ENCODE data around the gene LRRC2. TPM values are rescaled to one million over a fixed set of nuclear protein-coding genes. Genes with fewer than 3 reads are reported as not detected.
"Not testable (repeated sequence)": the region's sequence is repeated elsewhere in the genome, so short reads cannot be mapped to it uniquely, and the experiment has no call there.

LRRC2 gene
- polyA plus RNA-seq, 1 donor, result 0.72 TPM

GRCh38 chr3:46524832-46525231 lies 41.3 kb downstream of the LRRC2 start:
- Histone ChIP-seq H3K27me3 (ENCODE audit: control insufficient read depth, insufficient read depth, low read length) (no peaks in the 10 kb centered on the region), H3K4me3 (ENCODE audit: low read length) (no peak overlapping the region), H3K4me1 (ENCODE audit: control insufficient read depth, insufficient read depth, low read length) (no peaks in the 10 kb centered on the region), H3K9me3 (ENCODE audit: control insufficient read depth, low read depth, low read length) (no peaks in the 10 kb centered on the region), H3K27ac (ENCODE audit: low read length) (no peak overlapping the region), H3K36me3 (ENCODE audit: control insufficient read depth, insufficient read depth, low read length) (no peaks in the 10 kb centered on the region)
- DNase-seq, result no peak
- no CpG with 5 or more reads among the region's 3 CpGs for WGBS (ENCODE audit: insufficient coverage, low lambda C conversion rate)

GRCh38 chr3:46524008-46524407 lies 42.1 kb downstream of the LRRC2 start:
- Histone ChIP-seq H3K36me3 (ENCODE audit: control insufficient read depth, insufficient read depth, low read length) (no peaks in the 10 kb centered on the region), H3K27ac (ENCODE audit: low read length) (no peak overlapping the region), H3K9me3 (ENCODE audit: control insufficient read depth, low read depth, low read length) (no peaks in the 10 kb centered on the region), H3K4me3 (ENCODE audit: low read length) (no peak overlapping the region), H3K4me1 (ENCODE audit: control insufficient read depth, insufficient read depth, low read length) (no peaks in the 10 kb centered on the region), H3K27me3 (ENCODE audit: control insufficient read depth, insufficient read depth, low read length) (no peaks in the 10 kb centered on the region)
- no CpG with 5 or more reads among the region's 3 CpGs for WGBS (ENCODE audit: insufficient coverage, low lambda C conversion rate)
- DNase-seq, result no peak

GRCh38 chr3:46523556-46523955 lies 42.5 kb downstream of the LRRC2 start:
- no peaks in the 10 kb centered on the region for H3K4me1 ChIP-seq (ENCODE audit: control insufficient read depth, insufficient read depth, low read length)
- WGBS (ENCODE audit: insufficient coverage, low lambda C conversion rate), result no CpG with 5 or more reads among the region's 2 CpGs
- no peaks in the 10 kb centered on the region for H3K36me3 ChIP-seq (ENCODE audit: control insufficient read depth, insufficient read depth, low read length)
- H3K27ac ChIP-seq (ENCODE audit: low read length), result no peak overlapping the region
- no peaks in the 10 kb centered on the region for H3K27me3 ChIP-seq (ENCODE audit: control insufficient read depth, insufficient read depth, low read length)
- no peak for DNase-seq
- no peaks in the 10 kb centered on the region for H3K9me3 ChIP-seq (ENCODE audit: control insufficient read depth, low read depth, low read length)
- no peak overlapping the region for H3K4me3 ChIP-seq (ENCODE audit: low read length)

GRCh38 chr3:46522201-46522600 lies 43.9 kb downstream of the LRRC2 start:
- H3K4me3 ChIP-seq (ENCODE audit: low read length); H3K27ac ChIP-seq (ENCODE audit: low read length); H3K9me3 ChIP-seq (ENCODE audit: control insufficient read depth, low read depth, low read length); H3K36me3 ChIP-seq (ENCODE audit: control insufficient read depth, insufficient read depth, low read length); DNase-seq; H3K4me1 ChIP-seq (ENCODE audit: control insufficient read depth, insufficient read depth, low read length); H3K27me3 ChIP-seq (ENCODE audit: control insufficient read depth, insufficient read depth, low read length): not testable (repeated sequence)
- 67% methylated on average over 1 of the region's 4 CpGs for WGBS (ENCODE audit: insufficient coverage, low lambda C conversion rate)

- H3K27ac ChIP-seq (ENCODE audit: low read length), result no peak overlapping the region
- no peaks in the 10 kb centered on the region for H3K4me1 ChIP-seq (ENCODE audit: control insufficient read depth, insufficient read depth, low read length)
- 96% methylated on average over 9 of the region's 9 CpGs for WGBS (ENCODE audit: insufficient coverage, low lambda C conversion rate)
- no peaks in the 10 kb centered on the region for H3K27me3 ChIP-seq (ENCODE audit: control insufficient read depth, insufficient read depth, low read length)
- H3K36me3 ChIP-seq (ENCODE audit: control insufficient read depth, insufficient read depth, low read length), result no peaks in the 10 kb centered on the region
- no peak overlapping the region for H3K4me3 ChIP-seq (ENCODE audit: low read length)
- H3K9me3 ChIP-seq (ENCODE audit: control insufficient read depth, low read depth, low read length), result no peaks in the 10 kb centered on the region
- no peak for DNase-seq
Measured at GRCh38 chr3:46521096-46521495, 45.0 kb downstream of the LRRC2 start.

- WGBS (ENCODE audit: insufficient coverage, low lambda C conversion rate), result no CpG with 5 or more reads among the region's 3 CpGs
- no peaks in the 10 kb centered on the region for H3K4me1 ChIP-seq (ENCODE audit: control insufficient read depth, insufficient read depth, low read length)
- H3K27me3 ChIP-seq (ENCODE audit: control insufficient read depth, insufficient read depth, low read length), result no peaks in the 10 kb centered on the region
- no peak for DNase-seq
- H3K9me3 ChIP-seq (ENCODE audit: control insufficient read depth, low read depth, low read length), result no peaks in the 10 kb centered on the region
- H3K4me3 ChIP-seq (ENCODE audit: low read length), result no peak overlapping the region
- H3K27ac ChIP-seq (ENCODE audit: low read length), result no peak overlapping the region
- no peaks in the 10 kb centered on the region for H3K36me3 ChIP-seq (ENCODE audit: control insufficient read depth, insufficient read depth, low read length)
Measured at GRCh38 chr3:46520531-46520930, 45.6 kb downstream of the LRRC2 start.

- Histone ChIP-seq H3K9me3 (ENCODE audit: control insufficient read depth, low read depth, low read length) (no peaks in the 10 kb centered on the region), H3K27me3 (ENCODE audit: control insufficient read depth, insufficient read depth, low read length) (no peaks in the 10 kb centered on the region), H3K4me1 (ENCODE audit: control insufficient read depth, insufficient read depth, low read length) (no peaks in the 10 kb centered on the region), H3K36me3 (ENCODE audit: control insufficient read depth, insufficient read depth, low read length) (no peaks in the 10 kb centered on the region), H3K4me3 (ENCODE audit: low read length) (no peak overlapping the region), H3K27ac (ENCODE audit: low read length) (no peak overlapping the region)
- no peak for DNase-seq
- 96% methylated on average over 2 of the region's 2 CpGs for WGBS (ENCODE audit: insufficient coverage, low lambda C conversion rate)
Measured at GRCh38 chr3:46519952-46520351, 46.1 kb downstream of the LRRC2 start.

GRCh38 chr3:46517784-46518181 lies 48.3 kb downstream of the LRRC2 start:
- Histone ChIP-seq H3K9me3 (ENCODE audit: control insufficient read depth, low read depth, low read length) (no peaks in the 10 kb centered on the region), H3K4me3 (ENCODE audit: low read length) (no peak overlapping the region), H3K4me1 (ENCODE audit: control insufficient read depth, insufficient read depth, low read length) (no peaks in the 10 kb centered on the region), H3K27me3 (ENCODE audit: control insufficient read depth, insufficient read depth, low read length) (no peaks in the 10 kb centered on the region), H3K27ac (ENCODE audit: low read length) (no peak overlapping the region), H3K36me3 (ENCODE audit: control insufficient read depth, insufficient read depth, low read length) (no peaks in the 10 kb centered on the region)
- no peak for DNase-seq
- no CpG with 5 or more reads among the region's 2 CpGs for WGBS (ENCODE audit: insufficient coverage, low lambda C conversion rate)

- H3K4me3 ChIP-seq (ENCODE audit: low read length), result no peak overlapping the region
- H3K36me3 ChIP-seq (ENCODE audit: control insufficient read depth, insufficient read depth, low read length), result no peaks in the 10 kb centered on the region
- H3K27ac ChIP-seq (ENCODE audit: low read length), result no peak overlapping the region
- H3K9me3 ChIP-seq (ENCODE audit: control insufficient read depth, low read depth, low read length), result no peaks in the 10 kb centered on the region
- no peaks in the 10 kb centered on the region for H3K27me3 ChIP-seq (ENCODE audit: control insufficient read depth, insufficient read depth, low read length)
- WGBS (ENCODE audit: insufficient coverage, low lambda C conversion rate), result no CpG with 5 or more reads among the region's 7 CpGs
- no peak for DNase-seq
- no peaks in the 10 kb centered on the region for H3K4me1 ChIP-seq (ENCODE audit: control insufficient read depth, insufficient read depth, low read length)
Measured at GRCh38 chr3:46517016-46517783, 48.9 kb downstream of the LRRC2 start.

- H3K36me3 ChIP-seq (ENCODE audit: control insufficient read depth, insufficient read depth, low read length), result no peaks in the 10 kb centered on the region
- H3K9me3 ChIP-seq (ENCODE audit: control insufficient read depth, low read depth, low read length), result no peaks in the 10 kb centered on the region
- WGBS (ENCODE audit: insufficient coverage, low lambda C conversion rate), result no CpG with 5 or more reads among the region's 4 CpGs
- no peaks in the 10 kb centered on the region for H3K4me1 ChIP-seq (ENCODE audit: control insufficient read depth, insufficient read depth, low read length)
- H3K27ac ChIP-seq (ENCODE audit: low read length), result no peak overlapping the region
- H3K4me3 ChIP-seq (ENCODE audit: low read length), result no peak overlapping the region
- no peak for DNase-seq
- H3K27me3 ChIP-seq (ENCODE audit: control insufficient read depth, insufficient read depth, low read length), result no peaks in the 10 kb centered on the region
Measured at GRCh38 chr3:46516521-46516920, 49.6 kb downstream of the LRRC2 start.

GRCh38 chr3:46512191-46512749 lies 53.8 kb downstream of the LRRC2 start:
- no peak overlapping the region for H3K27ac ChIP-seq (ENCODE audit: low read length)
- H3K36me3 ChIP-seq (ENCODE audit: control insufficient read depth, insufficient read depth, low read length), result no peaks in the 10 kb centered on the region
- peaks cover 4% of the 10 kb centered on the region for H3K4me1 ChIP-seq (ENCODE audit: control insufficient read depth, insufficient read depth, low read length)
- no peaks in the 10 kb centered on the region for H3K9me3 ChIP-seq (ENCODE audit: control insufficient read depth, low read depth, low read length)
- no peak overlapping the region for H3K4me3 ChIP-seq (ENCODE audit: low read length)
- DNase-seq, result no peak
- WGBS (ENCODE audit: insufficient coverage, low lambda C conversion rate), result no CpG with 5 or more reads among the region's 2 CpGs
- no peaks in the 10 kb centered on the region for H3K27me3 ChIP-seq (ENCODE audit: control insufficient read depth, insufficient read depth, low read length)

Measured in large intestine (tissue), 3 donors.